ENCODE measurements around the gene NFKB1.
"Not testable (repeated sequence)": the region's sequence is repeated elsewhere in the genome, so short reads cannot be mapped to it uniquely, and the experiment has no call there.

The NFKB1 gene, protein sequence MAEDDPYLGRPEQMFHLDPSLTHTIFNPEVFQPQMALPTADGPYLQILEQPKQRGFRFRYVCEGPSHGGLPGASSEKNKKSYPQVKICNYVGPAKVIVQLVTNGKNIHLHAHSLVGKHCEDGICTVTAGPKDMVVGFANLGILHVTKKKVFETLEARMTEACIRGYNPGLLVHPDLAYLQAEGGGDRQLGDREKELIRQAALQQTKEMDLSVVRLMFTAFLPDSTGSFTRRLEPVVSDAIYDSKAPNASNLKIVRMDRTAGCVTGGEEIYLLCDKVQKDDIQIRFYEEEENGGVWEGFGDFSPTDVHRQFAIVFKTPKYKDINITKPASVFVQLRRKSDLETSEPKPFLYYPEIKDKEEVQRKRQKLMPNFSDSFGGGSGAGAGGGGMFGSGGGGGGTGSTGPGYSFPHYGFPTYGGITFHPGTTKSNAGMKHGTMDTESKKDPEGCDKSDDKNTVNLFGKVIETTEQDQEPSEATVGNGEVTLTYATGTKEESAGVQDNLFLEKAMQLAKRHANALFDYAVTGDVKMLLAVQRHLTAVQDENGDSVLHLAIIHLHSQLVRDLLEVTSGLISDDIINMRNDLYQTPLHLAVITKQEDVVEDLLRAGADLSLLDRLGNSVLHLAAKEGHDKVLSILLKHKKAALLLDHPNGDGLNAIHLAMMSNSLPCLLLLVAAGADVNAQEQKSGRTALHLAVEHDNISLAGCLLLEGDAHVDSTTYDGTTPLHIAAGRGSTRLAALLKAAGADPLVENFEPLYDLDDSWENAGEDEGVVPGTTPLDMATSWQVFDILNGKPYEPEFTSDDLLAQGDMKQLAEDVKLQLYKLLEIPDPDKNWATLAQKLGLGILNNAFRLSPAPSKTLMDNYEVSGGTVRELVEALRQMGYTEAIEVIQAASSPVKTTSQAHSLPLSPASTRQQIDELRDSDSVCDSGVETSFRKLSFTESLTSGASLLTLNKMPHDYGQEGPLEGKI

DNA sequence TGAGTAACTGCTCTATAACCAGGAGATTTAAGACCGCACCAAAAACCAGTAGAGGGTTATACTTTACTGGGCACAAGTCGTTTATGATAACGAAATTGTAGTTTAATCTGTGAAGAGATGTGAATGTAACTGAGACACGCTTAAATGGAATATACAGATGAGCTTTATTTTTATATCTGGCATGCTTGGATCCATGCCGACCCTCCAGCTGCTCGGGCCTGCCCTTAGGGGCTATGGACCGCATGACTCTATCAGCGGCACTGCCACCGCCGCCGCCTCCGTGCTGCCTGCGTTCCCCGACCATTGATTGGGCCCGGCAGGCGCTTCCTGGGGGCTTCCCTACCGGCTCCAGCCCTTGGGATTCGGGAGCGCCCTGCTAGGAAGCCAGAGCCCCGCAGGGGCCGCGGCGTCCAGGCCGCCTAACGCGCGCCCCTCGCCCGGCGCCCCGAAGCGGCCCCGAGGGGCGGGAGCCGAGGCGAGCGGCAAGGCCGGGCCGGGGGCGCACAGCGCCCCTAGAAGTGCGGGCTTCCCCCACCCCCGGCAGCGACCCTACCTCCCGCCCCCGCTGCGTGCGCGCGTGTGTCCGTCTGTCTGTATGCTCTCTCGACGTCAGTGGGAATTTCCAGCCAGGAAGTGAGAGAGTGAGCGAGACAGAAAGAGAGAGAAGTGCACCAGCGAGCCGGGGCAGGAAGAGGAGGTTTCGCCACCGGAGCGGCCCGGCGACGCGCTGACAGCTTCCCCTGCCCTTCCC lies at the start of gene NFKB1:
Gene NFKB1, plus strand, starts transcription at position 664 of the 751 bp plus-strand sequence. CDS start 24,160 bp downstream, outside the sequence.
- DNase-seq (ENCODE audit: low read depth in 3 of 3): peak; percentile 67 to 78 (median 77)

DNA sequence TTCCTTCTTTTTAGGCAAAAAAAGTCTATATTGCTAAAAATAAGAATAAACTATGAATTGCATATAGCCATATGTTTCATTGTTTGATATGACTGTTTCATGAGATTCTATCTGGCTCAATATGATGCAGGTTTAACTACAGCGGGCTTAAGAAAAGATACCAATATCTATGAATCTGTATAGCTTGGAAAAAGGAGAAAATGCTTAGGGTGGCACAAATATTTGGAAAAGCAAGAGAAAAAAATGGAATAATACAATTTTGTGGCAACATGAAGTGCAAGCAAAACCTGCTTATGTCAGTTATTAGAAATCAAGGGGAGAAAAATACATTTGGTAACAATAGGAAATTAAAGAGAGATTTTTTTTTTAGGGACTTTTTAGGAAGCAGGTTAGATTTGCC lies 48.3 kb upstream of the NFKB1 start:
- DNase-seq (ENCODE audit: low read depth in 3 of 3): no peak

DNA sequence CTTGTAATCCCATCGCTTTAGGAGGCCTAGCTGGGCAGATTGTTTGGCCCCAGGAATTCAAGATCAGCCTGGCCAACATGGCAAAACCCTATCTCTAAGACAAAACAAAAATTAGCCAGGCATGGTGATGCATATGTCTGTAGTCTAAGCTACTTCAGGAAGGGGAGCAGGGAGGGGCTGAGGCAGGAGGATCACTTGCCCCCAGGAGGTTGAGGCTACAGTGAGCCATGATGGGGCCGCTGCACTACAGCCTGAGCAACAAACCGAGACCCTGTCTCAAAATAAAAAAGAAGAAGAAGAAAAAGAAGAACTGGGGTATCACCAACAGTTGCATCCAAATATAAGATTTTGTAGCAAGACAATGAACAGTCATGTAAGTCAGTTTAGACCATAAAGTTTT lies 47.3 kb upstream of the NFKB1 start:
- DNase-seq (ENCODE audit: low read depth in 3 of 3): no peak

DNA sequence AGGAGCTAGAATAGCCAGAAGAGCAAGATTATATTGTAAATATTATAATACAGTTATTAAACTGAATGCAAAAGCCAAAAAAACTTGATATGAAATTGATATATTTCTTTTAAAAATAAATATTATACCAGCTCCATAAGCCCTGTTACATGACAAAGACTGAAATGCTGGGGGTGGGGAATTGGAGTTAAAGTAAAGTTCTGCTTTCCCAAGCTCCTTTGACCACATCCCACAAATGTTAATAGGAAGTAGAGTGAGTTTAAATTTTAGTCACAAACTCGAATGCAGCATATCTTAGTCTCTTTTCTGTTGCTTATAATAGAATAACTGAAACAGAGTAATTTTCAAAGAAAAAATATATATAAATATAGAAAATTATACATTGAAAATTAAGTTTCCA lies 46.9 kb upstream of the NFKB1 start:
- DNase-seq (ENCODE audit: low read depth in 3 of 3): no peak

DNA sequence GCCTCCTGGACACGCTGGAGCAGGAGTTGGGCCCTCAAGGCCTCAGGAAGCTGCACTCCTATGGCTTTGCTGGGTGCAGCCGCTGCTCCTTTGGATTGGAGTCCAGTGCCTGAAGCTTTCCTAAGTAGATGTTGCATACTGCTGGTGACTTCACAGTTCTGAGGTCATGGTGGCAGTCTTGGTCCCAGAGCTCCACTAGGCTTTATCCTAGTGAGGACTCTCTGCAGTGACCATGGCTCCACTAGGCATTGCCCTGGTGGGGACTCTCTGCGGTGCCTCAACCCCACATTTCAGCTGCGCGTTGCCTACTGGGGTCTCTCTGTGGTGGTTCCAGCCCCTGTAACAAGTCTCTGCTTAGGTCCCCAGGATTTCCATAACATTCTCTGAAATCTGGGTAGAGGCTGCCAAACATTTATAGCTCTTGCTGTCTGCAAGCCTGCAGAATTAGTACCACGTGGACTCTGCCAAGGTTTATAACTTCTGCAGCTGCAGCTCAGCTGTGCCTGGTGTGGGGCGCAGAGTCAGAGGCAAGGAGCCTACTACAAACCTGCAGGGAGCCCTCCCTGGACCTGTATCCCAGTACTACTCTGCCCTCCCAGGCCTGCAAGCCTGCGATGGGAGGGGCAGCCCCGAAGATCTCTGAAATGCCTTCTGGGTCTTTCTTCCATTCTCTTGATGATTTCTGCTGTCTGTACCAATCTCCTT lies 46.0 kb upstream of the NFKB1 start:
- DNase-seq (ENCODE audit: low read depth in 3 of 3): no peak

DNA sequence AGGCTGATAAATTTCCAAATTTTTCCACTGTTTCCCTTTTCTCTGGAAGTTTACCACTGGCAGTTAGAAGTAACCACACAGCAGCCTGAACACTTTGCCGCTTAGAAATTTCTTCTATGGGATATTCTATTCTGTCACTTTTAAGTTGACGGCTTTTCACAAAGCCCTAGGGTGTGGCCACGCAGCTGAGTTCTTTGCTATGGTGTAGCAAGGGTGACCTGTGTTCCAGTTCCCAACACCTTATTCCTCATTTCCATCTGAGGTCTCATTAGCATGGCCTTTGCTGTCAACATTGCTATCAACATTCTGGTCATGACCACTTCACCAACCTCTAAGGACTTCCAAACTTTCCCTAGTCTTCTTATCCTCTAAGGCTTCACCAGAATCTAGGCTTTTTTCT lies 45.4 kb upstream of the NFKB1 start:
- no peak for DNase-seq (ENCODE audit: low read depth in 3 of 3)

DNA sequence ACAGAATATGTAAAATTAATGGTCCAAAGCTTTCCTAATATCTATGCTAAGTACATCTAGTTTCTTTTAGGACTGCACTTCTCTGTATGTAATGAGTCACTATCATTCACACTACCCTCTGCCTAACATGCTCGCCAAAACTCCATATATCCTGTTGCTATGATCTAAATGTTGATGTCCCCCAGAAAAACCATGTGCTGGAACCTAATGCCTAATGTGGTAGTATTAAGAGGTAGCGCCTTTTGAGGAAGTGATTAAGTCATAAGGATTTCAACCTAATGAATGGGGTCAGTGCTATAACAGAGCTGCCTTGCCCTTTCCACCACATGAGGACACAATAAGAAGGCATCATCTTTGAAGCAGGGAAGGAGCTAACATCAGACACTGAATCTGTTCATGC lies 34.9 kb upstream of the NFKB1 start:
- no peak for DNase-seq (ENCODE audit: low read depth in 3 of 3)

DNA sequence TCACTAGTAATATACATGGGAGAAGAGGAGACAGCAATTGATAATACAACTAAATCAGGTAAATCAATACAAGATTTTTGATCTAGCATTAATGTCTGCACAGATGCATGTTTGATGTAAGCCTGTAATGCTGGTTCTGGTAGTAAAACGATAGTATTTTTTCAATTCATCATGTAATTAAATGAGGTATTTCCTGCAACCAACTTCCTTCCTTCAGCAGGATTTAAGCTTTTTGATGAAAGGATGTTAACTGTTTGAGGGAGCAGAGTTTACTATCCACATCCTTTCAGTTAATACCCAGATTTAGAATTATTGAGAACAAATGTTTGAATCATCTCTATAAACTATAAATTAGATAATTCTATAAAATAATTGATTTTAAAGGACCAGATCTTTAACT lies 31.4 kb upstream of the NFKB1 start:
- no peak for DNase-seq (ENCODE audit: low read depth in 3 of 3)

DNA sequence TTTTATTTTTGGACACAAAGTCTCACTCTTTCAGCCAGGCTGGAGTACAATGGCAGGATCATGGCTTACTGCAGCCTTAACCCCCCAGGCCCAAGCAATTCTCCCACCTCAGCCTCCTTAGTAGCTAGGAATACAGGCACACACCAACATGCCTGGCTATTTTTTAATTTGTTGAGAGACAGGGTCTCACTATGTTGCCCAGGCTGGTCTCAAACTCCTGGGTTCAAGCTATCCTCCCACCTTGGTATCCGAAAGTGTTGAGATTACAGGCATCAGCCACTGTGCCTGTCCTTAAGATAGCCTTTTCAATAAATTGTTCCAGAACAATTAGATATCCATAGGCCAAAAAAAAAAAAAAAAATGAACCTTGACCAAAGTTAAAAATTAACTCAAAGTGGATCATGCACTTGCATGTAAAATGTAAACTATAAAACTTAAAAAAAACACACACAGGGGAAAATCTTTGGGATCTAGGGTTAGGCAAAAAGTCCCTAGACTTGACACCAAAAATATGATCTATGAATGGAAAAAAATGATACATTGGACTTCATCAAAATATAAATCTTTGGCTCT lies 28.6 kb upstream of the NFKB1 start:
- no peak for DNase-seq (ENCODE audit: low read depth in 3 of 3)

DNA sequence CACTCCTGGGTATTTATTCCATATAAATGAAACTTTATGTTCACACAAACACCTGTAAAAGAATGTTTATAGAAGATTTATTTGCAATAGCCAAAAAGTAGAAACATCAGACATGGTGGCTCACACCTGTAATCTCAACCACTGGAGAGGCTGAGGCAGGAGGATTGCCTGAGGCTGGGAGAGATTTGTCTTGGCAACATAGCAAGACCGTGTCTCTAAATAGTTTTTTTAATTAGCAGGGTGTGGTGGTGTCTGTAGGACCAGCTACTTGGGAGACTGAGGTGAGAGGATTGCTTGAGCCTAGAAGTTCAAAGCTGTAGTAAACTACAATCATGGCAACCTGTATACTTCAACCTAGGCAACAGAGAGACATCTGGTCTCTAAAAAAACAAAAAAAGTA lies 27.7 kb upstream of the NFKB1 start:
- DNase-seq (ENCODE audit: low read depth in 3 of 3): no peak

DNA sequence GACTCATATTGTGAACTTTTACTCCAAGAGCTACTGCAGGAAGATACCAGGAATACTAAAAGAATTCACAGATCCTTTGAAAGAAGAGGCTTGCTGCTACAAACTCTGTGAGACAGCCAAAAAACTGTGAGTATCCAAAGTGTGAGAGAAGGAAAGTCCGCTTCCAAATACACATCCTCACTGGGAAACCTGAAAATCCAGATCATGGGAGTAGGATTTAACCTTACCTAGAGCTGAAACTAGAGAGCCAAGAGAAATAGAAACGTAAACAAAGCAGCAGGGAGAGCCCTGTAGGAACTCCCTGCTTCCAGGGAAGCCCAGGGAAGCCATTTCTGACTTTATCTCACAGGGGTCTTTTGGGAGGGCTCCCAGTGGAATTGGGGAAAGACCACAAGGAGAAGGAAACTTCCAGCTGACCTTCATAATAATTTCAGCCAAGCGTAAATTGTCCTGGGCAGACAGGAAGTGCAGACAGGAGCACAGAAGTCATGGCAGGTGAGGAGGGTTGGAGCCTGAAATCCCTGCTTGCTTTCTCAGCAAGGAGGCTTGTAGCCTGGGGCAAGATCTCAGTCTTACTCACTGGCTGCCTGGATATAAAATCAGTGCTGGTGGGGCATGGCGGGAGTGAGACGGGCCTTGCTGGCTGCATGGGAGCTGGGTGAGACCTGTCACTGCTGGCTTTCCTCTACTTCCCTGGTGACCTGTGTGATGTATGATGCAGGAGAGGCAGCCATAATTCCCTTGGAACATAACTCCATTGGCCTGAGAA lies 26.2 kb upstream of the NFKB1 start:
- DNase-seq (ENCODE audit: low read depth in 3 of 3): no peak

DNA sequence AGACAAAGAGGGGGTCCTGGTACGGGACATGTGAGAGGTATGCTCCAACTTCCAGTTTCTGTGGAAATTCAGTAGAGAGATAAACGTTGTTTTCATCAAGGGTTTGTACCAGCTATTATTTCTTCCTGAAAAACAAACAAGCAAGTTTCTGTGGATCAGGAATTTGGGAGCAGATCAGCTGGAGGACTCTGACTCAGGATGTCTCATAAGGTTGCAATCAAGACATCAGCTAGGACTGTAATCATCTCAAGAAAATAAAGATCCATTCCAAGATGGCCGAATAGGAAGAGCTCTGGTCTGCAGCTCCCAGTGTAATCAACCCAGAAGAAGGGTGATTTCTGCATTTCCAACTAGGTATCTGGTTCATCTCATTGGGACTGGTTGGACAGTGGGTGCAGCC lies 23.5 kb upstream of the NFKB1 start:
- DNase-seq (ENCODE audit: low read depth in 3 of 3): no peak

DNA sequence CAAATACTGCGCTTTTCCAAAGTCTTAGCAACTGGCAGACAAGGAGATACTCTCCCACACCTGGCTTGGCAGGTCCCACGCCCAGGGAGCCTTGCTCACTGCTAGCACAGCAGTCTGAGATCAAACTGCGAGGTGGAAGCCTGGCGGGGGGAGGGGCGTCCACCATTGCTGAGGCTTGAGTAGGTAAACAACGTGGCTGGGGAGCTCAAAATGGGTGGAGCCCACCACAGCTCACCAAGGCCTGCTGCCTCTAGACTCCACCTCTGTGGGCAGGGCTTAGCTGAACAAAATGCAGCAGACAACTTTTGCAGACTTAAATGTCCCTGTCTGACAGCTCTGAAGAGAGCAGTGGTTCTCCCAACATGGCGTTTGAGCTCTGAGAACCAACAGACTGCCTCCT lies 23.0 kb upstream of the NFKB1 start:
- no peak for DNase-seq (ENCODE audit: low read depth in 3 of 3)

DNA sequence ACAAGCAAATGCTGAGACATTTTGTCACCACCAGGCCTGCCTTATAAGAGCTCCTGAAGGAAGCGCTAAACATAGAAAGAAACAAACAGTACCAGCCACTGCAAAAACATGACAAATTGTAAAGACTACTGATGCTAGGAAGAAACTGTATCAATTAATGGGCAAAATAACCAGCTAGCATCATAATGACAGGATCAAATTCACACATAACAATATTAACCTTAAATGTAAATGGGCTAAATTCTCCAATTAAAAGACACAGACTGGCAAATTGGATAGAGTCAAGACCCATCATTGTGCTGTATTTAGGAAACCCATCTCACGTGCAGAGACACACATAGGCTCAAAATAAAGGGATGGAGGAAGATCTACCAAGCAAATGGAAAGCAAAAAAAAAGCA lies 21.3 kb upstream of the NFKB1 start:
- DNase-seq (ENCODE audit: low read depth in 3 of 3): not testable (repeated sequence)

DNA sequence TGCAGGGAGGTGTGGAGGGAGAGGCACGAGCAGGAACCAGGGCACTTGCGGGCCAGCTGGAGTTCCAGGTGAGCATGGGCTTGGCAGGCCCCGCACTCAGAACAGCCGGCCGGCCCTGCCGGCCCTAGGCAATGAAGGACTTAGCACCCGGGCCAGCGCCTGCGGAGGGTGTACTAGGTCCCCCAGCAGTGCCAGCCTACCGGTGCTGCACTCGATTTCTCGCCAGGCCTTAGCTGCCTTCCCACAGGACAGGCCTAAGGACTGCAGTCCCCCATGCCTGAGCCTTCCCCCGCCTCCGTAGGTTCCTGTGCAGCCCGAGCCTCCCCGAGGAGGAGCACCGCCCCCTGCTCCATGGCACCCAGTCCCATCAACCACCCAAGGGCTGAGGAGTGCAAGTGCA lies 18.0 kb upstream of the NFKB1 start:
- no peak for DNase-seq (ENCODE audit: low read depth in 3 of 3)

DNA sequence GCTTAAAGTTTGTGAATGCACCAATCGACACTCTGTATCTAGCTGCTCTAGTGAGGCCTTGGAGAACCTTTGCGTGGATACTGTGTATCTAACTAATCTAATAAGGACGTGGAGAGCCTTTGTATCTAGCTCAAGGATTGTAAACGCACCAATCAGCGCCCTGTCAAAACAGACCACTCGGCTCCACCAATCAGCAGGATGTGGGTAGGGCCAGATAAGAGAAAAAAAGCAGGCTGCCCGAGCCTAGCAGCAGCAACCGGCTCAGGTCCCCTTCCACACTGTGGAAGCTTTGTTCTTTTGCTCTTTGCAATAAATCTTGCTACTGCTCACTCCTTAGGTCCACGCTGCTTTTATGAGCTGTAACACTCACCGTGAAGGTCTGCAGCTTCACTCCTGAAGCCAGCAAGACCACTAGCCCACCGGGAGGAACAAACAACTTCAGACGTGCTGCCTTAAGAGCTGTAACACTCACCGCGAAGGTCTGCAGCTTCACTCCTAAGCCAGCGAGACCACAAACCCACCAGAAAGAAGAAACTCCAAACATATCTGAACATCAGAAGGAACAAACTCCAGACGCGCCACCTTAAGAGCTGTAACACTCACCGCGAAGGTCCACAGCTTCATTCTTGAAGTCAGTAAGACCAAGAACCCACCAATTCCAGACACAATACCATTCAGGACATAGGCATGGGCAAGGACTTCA lies 17.0 kb upstream of the NFKB1 start:
- not testable (repeated sequence) for DNase-seq (ENCODE audit: low read depth in 3 of 3)

DNA sequence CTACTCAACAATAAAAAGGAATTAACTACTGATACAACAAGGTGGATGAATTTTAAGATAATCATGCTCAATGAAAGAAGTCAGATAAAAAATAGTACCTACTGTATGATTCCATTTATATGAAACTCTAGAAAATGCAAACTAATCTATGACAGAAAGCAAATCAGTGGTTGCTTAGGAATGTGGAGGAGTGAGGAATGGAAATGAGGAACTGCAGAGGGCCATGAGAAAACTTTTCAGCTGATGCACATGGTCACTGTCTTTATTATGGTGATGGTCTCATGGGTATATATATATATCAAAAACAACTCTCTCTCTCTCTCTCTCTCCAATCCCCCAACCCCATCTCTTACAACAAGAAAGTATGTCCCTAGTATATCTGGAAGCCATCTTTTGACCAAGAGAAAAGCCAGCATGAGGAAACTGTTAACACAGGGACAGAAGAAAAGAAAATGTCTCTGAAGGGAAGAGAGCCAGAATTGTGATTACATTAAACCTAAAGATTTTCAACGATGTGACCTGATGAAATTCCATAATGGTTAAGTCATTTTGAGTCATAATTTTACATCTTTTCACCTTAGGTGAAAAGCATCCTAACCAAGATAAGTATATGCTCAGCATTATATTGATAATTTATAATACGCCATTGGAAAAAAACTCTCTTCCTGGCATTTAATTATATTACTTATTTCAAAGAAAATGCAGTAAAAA lies 8.5 kb upstream of the NFKB1 start:
- no peak for DNase-seq (ENCODE audit: low read depth in 3 of 3)

DNA sequence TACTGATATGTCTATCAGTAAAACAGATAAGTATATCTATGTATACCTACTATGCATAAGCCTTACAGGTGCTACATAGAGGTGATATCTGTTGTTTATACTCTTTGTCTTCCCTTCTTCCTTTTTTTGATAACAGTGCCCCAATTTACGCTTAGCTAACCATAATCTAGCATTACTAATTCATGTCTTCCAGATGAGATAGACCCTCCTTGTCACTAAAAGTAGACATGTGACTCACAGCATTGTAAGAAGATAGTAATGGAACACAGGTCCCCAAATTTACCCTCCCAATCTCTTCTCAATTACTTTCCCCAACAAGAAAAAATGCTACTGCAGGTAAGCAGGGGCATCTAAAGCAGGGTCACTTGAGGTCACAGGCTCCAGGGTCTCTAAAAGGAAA lies 7.9 kb upstream of the NFKB1 start:
- no peak for DNase-seq (ENCODE audit: low read depth in 3 of 3)

DNA sequence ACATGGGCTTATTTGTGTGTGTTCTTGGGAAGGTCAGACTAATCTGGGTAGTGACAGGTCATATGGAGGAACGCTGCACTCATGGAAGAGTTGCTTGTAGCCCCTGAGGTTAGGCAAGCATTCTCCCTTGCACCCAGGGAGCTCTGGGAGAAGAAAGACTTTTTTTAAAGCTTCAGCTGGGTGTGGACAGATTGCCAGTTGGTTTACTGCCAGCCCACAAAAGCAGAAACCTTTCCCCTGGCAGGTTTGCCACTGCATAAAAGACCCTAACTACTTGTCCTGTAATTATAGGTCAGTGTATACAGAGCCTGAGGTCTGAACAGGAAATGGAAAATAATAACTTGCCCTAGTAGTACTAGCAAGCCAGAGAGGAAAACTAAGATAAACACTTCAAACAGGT lies 7.4 kb upstream of the NFKB1 start:
- no peak for DNase-seq (ENCODE audit: low read depth in 3 of 3)
